GM18505 (cell line): ENCODE results near the gene RAB17.
"Not testable (repeated sequence)": the region's sequence is repeated elsewhere in the genome, so short reads cannot be mapped to it uniquely, and the experiment has no call there.

Experiments
- ATAC-seq: cut with Tn5 transposase; IDR thresholded peaks from one replicate; pipeline ENCODE4 v1.9.1; 2021; ENCODE audit not compliant: unreplicated experiment
- POLR2A ChIP-seq: IDR thresholded peaks from 4 replicates; pipeline ENCODE4 v1.6.1; 2011; ENCODE audit warnings: borderline replicate concordance; ENCODE audit not compliant: insufficient read depth, insufficient read length; ENCODE audit errors: extremely low read depth

RAB17 gene

GRCh38 chr2:237614151-237614720 is 23.7 kb upstream of the RAB17 start:
- no peak for TF ChIP-seq POLR2A
- no peak for ATAC-seq

DNA sequence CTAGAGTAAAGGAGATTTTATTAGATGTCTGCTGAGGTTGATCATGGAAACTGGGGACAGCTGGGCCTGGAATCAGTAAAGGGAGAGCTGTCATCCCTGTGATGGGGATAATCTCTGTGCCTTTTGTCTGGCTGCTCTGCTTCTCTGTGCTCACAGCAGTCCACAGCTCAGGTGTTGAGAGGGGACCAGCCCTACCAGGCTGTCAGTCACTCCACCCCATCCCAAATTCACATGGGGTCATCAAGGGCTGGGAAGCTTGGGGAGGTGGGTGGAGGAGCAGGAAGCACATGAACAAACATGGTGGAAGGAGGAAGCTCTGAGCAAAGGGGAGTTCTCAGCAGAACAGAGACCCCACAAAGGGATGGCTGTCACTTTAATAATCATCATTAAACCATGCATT is 23.1 kb upstream of the RAB17 start:
- TF ChIP-seq POLR2A, result no peak
- ATAC-seq, result no peak

- ATAC-seq, result no peak
- no peak for TF ChIP-seq POLR2A
Measured at GRCh38 chr2:237612527-237613357, 22.2 kb upstream of the RAB17 start.

DNA sequence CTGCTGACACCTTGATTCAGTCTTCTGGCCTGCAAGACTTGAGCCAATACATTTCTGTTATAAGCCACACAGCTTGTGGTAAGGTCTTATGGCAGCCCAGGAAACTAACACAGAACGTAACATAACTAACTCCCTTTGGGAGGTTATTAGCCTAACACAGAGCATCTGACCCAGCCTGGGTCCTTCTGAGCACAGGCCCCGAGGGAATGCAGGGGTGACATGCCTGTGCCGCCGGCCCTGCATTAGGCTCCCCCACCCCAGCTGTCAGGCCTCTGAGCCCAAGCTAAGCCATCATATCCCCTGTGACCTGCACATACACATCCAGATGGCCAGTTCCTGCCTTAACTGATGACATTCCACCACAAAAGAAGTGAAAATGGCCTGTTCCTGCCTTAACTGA is 16.0 kb upstream of the RAB17 start:
- ATAC-seq, result not testable (repeated sequence)

DNA sequence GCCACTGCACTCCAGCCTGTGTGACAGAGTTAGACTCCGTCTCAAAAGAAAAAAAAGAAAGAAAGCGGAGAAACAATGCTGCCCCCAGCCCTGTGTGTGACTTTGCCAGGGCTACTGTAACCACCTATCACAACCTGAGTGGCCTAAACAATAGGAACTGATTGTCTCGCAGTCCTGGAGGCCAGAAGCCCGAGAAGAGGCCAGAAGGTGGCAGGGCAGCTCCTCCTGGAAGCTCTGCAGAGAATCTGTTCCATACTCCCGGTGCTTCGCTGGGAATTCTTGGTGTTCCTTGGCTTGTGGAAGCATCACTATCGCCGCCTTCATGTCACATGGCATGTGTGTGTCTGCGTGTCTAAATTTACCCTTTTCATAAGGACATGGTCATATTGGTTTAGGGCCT is 14.4 kb upstream of the RAB17 start:
- no peak for ATAC-seq
- no peak for TF ChIP-seq POLR2A

GRCh38 chr2:237604391-237604790 is 13.9 kb upstream of the RAB17 start:
- TF ChIP-seq POLR2A, result no peak
- no peak for ATAC-seq

DNA sequence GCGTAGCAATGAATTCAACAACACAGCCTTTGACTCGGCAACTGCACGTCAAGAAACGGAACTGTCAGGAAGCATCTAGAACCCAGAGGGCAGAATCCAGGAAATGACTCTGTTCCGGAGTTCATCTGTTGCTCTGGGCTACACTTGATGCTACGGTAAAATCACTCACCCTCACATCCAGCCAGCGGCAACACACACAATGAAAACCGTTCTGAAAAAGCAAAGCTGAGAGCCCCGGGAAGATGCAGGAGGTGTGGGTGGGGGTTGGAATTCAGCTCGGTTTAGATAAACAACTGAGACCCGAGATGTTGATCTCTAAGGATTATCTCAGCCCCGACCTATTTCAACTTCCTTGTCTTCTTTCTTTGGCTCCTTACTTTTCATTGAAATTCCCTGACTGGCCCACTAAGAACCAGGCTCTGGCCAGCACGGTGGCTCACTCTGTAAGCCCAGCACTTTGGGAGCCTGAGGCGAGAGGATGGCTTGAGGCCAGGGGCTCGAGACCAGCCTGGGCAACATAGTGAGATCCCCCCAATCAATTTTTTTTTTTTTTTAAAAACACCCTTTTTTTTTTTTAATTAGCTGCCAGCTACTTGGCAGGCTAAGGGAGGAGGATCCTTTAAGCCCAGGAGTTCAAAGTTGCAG is 13.3 kb upstream of the RAB17 start:
- peak; percentile 59 for ATAC-seq
- no peak for TF ChIP-seq POLR2A

DNA sequence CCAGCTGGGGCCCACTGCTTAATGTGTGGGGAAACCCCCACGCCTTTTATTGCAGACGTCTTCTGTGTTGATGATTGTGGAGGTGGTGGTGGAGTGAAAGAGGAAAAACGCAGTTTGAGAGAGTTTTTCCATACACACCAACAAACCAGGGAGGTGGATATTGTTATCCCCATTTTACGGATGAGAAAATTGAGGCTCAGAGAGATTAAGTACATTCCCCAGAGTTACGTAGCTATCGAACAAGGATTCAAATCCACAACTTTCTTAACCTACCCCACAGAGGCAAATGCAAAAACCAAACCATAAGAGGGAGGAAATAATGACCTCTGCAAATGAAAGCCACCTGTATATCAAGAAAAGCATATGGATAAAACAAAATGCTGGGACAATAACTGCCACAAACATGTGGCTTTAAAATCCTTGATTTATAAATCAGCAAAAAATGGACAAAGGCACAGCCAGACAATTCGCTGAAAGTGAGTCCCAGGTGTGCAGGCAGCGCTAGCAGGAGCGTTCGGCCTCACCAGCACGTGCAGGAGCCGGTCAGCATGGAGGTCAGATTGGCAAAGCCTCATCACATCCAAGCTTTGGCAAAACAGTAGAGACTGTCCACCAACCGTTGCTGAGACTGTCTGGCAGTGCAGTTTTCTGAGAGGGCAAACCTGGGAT is 12.6 kb upstream of the RAB17 start:
- ATAC-seq, result no peak
- no peak for TF ChIP-seq POLR2A

- no peak for ATAC-seq
- no peak for TF ChIP-seq POLR2A
Measured at GRCh38 chr2:237602409-237602808, 11.9 kb upstream of the RAB17 start.

DNA sequence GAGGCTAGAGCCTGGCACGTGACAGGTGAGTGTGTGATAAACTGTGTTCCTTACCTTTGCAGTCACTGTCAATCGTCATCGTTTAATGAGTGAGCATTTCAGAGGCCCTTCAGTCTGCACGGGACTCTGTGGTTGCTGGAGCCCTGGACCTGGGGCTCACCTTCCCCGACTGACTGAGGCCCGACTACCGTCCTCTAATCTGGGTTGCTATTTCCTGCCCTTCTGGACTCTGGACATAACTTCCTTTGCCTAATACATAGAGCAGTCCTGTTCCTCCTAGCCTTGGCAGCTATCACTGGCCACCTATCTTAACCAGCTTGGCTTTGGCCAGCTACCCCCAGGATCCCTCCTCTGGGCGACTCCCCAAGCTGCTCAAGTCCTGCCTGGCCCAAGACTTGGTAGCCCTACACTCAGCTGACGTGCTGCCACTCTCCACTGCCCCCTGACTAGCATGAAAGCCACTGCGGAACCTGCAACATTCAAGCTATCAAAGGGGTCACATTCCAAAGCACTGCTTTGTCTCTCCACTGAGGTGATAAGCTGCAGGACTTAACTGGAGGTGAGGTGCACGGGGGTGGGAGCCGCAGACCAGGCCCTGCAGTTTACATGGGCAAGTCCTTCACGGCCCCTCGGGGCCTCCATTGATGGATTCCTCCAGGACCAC is 11.1 kb upstream of the RAB17 start:
- ATAC-seq, result no peak
- no peak for TF ChIP-seq POLR2A

DNA sequence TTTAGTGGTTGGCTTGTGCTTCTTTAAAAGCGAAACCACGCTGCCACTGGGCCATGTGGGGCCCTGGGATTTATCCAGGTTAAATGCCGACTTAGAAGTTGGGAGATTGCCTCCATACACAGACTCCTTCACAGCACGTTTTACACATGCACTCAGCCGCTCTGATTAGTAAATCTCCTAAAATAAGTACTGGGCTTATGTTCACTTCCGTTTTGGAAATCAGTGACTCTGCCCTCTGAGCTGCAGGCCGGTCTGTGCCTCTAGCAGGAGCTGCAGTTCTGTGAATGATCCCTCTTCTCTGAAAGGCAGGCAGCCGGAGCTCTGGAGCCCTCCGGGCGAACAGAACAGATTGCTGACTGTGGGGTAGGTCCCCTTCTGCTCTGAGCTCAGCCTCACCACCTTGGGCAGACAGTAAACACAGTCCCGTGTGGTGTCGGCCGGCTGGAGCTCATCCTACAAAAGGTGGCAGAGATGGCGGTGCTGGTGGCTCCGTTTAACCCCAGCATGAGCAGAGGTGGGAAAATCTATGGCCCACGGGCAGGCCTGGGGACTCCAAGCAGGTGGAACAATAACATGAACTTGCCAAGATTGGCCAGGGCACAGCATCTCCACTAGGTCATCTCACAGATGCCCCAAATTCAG is 9.8 kb upstream of the RAB17 start:
- ATAC-seq, result no peak

GRCh38 chr2:237599465-237600110 is 9.1 kb upstream of the RAB17 start:
- no peak for TF ChIP-seq POLR2A
- no peak for ATAC-seq

More for the DNA sequence above, 9.8 kb upstream of the RAB17 start:
- no peak for TF ChIP-seq POLR2A

- no peak for TF ChIP-seq POLR2A
- no peak for ATAC-seq
Measured at GRCh38 chr2:237598468-237599208, 8.1 kb upstream of the RAB17 start.
